ENCODE measurements around the gene NCOA6.
A peak's percentile ranks its signal among the peaks of the same experiment; 100 is the strongest.
"Not testable (repeated sequence)": the region's sequence is repeated elsewhere in the genome, so short reads cannot be mapped to it uniquely, and the experiment has no call there.

Gene NCOA6

GRCh38 chr20:34720266-34720665 lies 105.2 kb downstream of the NCOA6 start:
- DNase-seq (ENCODE audit: low read depth, low spot score) = no peak

- not testable (repeated sequence) for DNase-seq (ENCODE audit: low read depth, low spot score)
Observed at GRCh38 chr20:34719242-34720017, 106.0 kb downstream of the NCOA6 start.

- DNase-seq (ENCODE audit: low read depth, low spot score) = no peak
Observed at GRCh38 chr20:34717230-34718095, 108.0 kb downstream of the NCOA6 start.

GRCh38 chr20:34716921-34717229 lies 108.6 kb downstream of the NCOA6 start:
- no peak for DNase-seq (ENCODE audit: low read depth, low spot score)

- no peak for DNase-seq (ENCODE audit: low read depth, low spot score)
Observed at GRCh38 chr20:34715384-34715783, 110.1 kb downstream of the NCOA6 start.

- DNase-seq (ENCODE audit: low read depth, low spot score) = not testable (repeated sequence)
Observed at GRCh38 chr20:34713944-34714515, 111.4 kb downstream of the NCOA6 start.

- no peak for DNase-seq (ENCODE audit: low read depth, low spot score)
Observed at GRCh38 chr20:34713194-34713943, 112.1 kb downstream of the NCOA6 start.

- DNase-seq (ENCODE audit: low read depth, low spot score) = no peak
Observed at GRCh38 chr20:34712525-34713192, 112.8 kb downstream of the NCOA6 start.

GRCh38 chr20:34711813-34712430 lies 113.5 kb downstream of the NCOA6 start:
- no peak for DNase-seq (ENCODE audit: low read depth, low spot score)

- DNase-seq (ENCODE audit: low read depth, low spot score) = no peak
Observed at GRCh38 chr20:34710861-34711574, 114.4 kb downstream of the NCOA6 start.

GRCh38 chr20:34710568-34710839 lies 114.9 kb downstream of the NCOA6 start:
- no peak for DNase-seq (ENCODE audit: low read depth, low spot score)

GRCh38 chr20:34709831-34710567 lies 115.5 kb downstream of the NCOA6 start:
- DNase-seq (ENCODE audit: low read depth, low spot score) = no peak

- DNase-seq (ENCODE audit: low read depth, low spot score) = peak; percentile 46
Observed at GRCh38 chr20:34709044-34709830, 116.2 kb downstream of the NCOA6 start.

GRCh38 chr20:34708621-34709043 lies 116.8 kb downstream of the NCOA6 start:
- no peak for DNase-seq (ENCODE audit: low read depth, low spot score)

- DNase-seq (ENCODE audit: low read depth, low spot score) = no peak
Observed at GRCh38 chr20:34706912-34707784, 118.3 kb downstream of the NCOA6 start.

- DNase-seq (ENCODE audit: low read depth, low spot score) = no peak
Observed at GRCh38 chr20:34706302-34706875, 119.1 kb downstream of the NCOA6 start.
